PFSK-1 (cell line): ENCODE measurements around the gene OLFM2.

ENCODE experiments used
- POLR2AphosphoS5 ChIP-seq: IDR thresholded peaks from 2 replicates; pipeline ENCODE4 v1.6.1; 2012; ENCODE audit warnings: low read depth, mild to moderate bottlenecking, control low read depth, low read length, moderate library complexity
- REST ChIP-seq, 2 experiments: IDR thresholded peaks; 2 replicates each; pipeline versions ENCODE4 v1.6.1 to v1.8.0; 2011 to 2012; ENCODE audit warnings: low read depth in 2 of 2, low read length in 2 of 2, control low read depth in 1 of 2, inconsistent platforms in 1 of 2, mild to moderate bottlenecking in 1 of 2, moderate library complexity in 1 of 2; ENCODE audit not compliant: insufficient read depth in 1 of 2
- SIN3A ChIP-seq: IDR thresholded peaks from 2 replicates; pipeline ENCODE4 v1.6.1; 2012; ENCODE audit warnings: mild to moderate bottlenecking, low read length, moderate library complexity, borderline replicate concordance; ENCODE audit not compliant: insufficient read depth

GRCh38 chr19:9914315-9915207 lies 21.8 kb downstream of the OLFM2 start:
- TF ChIP-seq REST (IDR thresholded peaks at IDR 0.05; ENCODE audit: insufficient read depth in 1 of 2, low read depth in 2 of 2, low read length in 2 of 2): no peak
- TF ChIP-seq SIN3A: no peak
- no peak; the same call in 1 of the 2 replicates for TF ChIP-seq POLR2AphosphoS5
